ENCODE results near the gene C16orf90.

C16orf90 gene

GRCh38 chr16:3495176-3495575 is at the start of gene C16orf90:
Gene C16orf90, minus strand, starts transcription at chr16:3495489. Its CDS starts 68 bp downstream, at chr16:3495421.
- Histone ChIP-seq H3K9me3 (ENCODE audit: control insufficient read depth, low read length) (no peaks in the 10 kb centered on the region), H3K4me1 (no peaks in the 10 kb centered on the region), H3K9ac (no peak within 1 kb of the TSS), H2AFZ (no peak within 1 kb of the TSS), H3K4me2 (ENCODE audit: low read length) (no peak within 1 kb of the TSS), H3K27ac (no peak within 1 kb of the TSS), H3K36me3 (ENCODE audit: control insufficient read depth, insufficient read depth, low read length) (no peaks in the 10 kb centered on the region), H3K79me2 (no peaks in the 10 kb centered on the region), H3K27me3 (ENCODE audit: control insufficient read depth, insufficient read depth, low read length) (no peaks in the 10 kb centered on the region), H3K4me3 (ENCODE audit: low read depth, low read length) (no peak within 1 kb of the TSS)
- TF ChIP-seq CTCF (IDR thresholded peaks at IDR 0.05) = no peak

GRCh38 chr16:3542601-3543373 is 47.5 kb upstream of the C16orf90 start:
- no peak for TF ChIP-seq CTCF (IDR thresholded peaks at IDR 0.05)
- H3K79me2 ChIP-seq = no peaks in the 10 kb centered on the region
- no peak overlapping the region for H2AFZ ChIP-seq
- no peaks in the 10 kb centered on the region for H3K27me3 ChIP-seq (ENCODE audit: control insufficient read depth, insufficient read depth, low read length)
- H3K4me2 ChIP-seq (ENCODE audit: low read length) = no peak overlapping the region
- no peaks in the 10 kb centered on the region for H3K36me3 ChIP-seq (ENCODE audit: control insufficient read depth, insufficient read depth, low read length)
- no peak overlapping the region for H3K9ac ChIP-seq
- no peak overlapping the region for H3K27ac ChIP-seq
- no peaks in the 10 kb centered on the region for H3K4me1 ChIP-seq
- H3K4me3 ChIP-seq (ENCODE audit: low read depth, low read length) = no peak overlapping the region
- H3K9me3 ChIP-seq (ENCODE audit: control insufficient read depth, low read length) = no peaks in the 10 kb centered on the region

GRCh38 chr16:3541527-3542155 is 46.4 kb upstream of the C16orf90 start:
- H2AFZ ChIP-seq = no peak overlapping the region
- no peak overlapping the region for H3K4me3 ChIP-seq (ENCODE audit: low read depth, low read length)
- no peaks in the 10 kb centered on the region for H3K79me2 ChIP-seq
- no peaks in the 10 kb centered on the region for H3K4me1 ChIP-seq
- H3K9ac ChIP-seq = no peak overlapping the region
- no peak overlapping the region for H3K27ac ChIP-seq
- no peaks in the 10 kb centered on the region for H3K36me3 ChIP-seq (ENCODE audit: control insufficient read depth, insufficient read depth, low read length)
- H3K9me3 ChIP-seq (ENCODE audit: control insufficient read depth, low read length) = no peaks in the 10 kb centered on the region
- TF ChIP-seq CTCF (IDR thresholded peaks at IDR 0.05) = no peak
- H3K4me2 ChIP-seq (ENCODE audit: low read length) = no peak overlapping the region
- no peaks in the 10 kb centered on the region for H3K27me3 ChIP-seq (ENCODE audit: control insufficient read depth, insufficient read depth, low read length)

GRCh38 chr16:3538222-3538621 is 42.9 kb upstream of the C16orf90 start:
- H3K4me3 ChIP-seq (ENCODE audit: low read depth, low read length) = no peak overlapping the region
- H3K9me3 ChIP-seq (ENCODE audit: control insufficient read depth, low read length) = no peaks in the 10 kb centered on the region
- no peaks in the 10 kb centered on the region for H3K79me2 ChIP-seq
- no peak overlapping the region for H3K27ac ChIP-seq
- no peaks in the 10 kb centered on the region for H3K4me1 ChIP-seq
- no peak overlapping the region for H3K4me2 ChIP-seq (ENCODE audit: low read length)
- H2AFZ ChIP-seq = no peak overlapping the region
- H3K36me3 ChIP-seq (ENCODE audit: control insufficient read depth, insufficient read depth, low read length) = no peaks in the 10 kb centered on the region
- H3K9ac ChIP-seq = no peak overlapping the region
- TF ChIP-seq CTCF (IDR thresholded peaks at IDR 0.05) = no peak
- H3K27me3 ChIP-seq (ENCODE audit: control insufficient read depth, insufficient read depth, low read length) = no peaks in the 10 kb centered on the region

Measured in parathyroid adenoma (tissue), 2 donors.